NCI-H82 treated with DMSO at 0.1 percent for 48 hours (cell line): ENCODE results near the gene FAM13A.
"Not testable (repeated sequence)": the region's sequence is repeated elsewhere in the genome, so short reads cannot be mapped to it uniquely, and the experiment has no call there.

Source experiments
- DNase-seq: peaks from one replicate; lab custom pipeline; 2025; ENCODE audit not compliant: unreplicated experiment; lab: John Stamatoyannopoulos, UW

The FAM13A gene

DNA sequence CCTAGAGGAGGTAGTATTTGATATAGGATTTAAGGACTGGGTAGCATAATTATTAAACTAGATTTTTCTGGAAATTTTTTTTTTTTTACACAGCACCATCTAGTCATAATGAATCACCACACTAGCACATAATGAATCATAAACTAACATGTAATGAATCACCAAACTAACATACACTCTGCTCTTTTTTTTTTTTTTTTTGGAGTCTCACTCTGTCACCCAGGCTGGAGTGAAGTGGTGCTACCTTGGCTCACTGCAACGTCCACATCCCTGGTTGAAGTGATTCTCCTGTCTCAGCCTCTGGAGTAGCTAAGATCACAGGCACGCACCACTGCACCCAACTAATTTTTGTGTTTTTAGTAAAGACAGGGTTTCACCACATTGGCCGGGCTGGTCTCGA is 92.5 kb downstream of the FAM13A start:
- no peak for DNase-seq

DNA sequence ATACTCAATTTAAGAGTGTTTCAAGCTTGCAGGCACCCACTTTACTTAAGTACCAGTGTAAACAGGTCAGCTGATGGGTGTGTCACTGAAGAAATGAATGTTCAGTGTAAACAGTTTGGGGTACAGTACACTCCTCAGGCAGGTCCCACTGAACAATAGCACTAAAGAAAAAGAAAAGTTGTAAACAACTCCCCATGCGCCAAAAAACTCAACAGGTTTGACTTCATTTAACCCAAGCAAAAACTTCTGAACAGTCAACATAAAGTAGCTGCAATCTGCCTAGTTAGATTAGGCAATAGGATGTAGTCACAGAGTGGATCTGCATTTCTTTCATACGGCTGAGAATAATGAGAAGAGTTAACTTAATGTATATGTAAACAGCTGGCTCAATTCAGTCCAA is 93.2 kb downstream of the FAM13A start:
- DNase-seq = no peak

DNA sequence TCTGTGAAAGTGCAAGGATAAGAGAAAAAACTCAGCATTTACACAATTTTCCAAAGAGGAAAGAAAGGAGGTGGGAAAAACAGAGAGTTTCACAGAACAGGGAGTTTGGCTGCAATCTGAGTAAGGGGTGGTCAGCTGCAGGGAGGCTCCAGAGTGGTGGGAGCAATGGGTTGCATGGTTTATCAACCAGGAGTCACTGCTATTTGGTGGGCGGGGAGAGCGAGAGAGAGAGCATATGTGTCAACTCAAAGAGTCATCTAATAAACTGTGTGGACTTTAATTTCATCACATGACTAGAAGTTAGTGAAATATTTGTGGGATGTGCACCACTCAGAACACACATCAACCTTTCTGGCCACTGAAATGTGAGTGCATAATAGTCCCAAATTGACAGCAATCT is 94.6 kb downstream of the FAM13A start:
- no peak for DNase-seq

DNA sequence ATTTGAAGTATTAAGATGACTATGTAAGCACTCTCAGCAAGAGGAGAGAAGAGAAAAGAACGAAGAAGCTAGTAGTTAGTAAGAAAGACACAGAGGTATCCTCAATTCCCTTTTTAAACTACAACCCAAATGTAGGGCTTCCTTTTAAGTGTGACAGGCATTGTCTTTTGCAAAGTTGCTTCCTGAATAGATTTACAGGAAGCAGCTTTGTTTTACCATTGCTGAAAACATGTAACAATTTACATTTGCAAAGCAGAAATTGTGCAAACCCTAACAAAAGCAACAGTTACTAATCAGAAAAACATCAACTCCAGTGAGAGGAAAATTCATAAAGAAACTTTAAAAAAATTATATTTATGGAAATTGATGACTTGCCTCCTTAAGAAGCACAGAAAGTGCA is 96.4 kb downstream of the FAM13A start:
- no peak for DNase-seq

GRCh38 chr4:88958080-88958479 is 98.9 kb downstream of the FAM13A start:
- no peak for DNase-seq

GRCh38 chr4:88957570-88957969 is 99.4 kb downstream of the FAM13A start:
- no peak for DNase-seq

- DNase-seq = no peak
Measured at GRCh38 chr4:88955580-88956380, 101.2 kb downstream of the FAM13A start.

DNA sequence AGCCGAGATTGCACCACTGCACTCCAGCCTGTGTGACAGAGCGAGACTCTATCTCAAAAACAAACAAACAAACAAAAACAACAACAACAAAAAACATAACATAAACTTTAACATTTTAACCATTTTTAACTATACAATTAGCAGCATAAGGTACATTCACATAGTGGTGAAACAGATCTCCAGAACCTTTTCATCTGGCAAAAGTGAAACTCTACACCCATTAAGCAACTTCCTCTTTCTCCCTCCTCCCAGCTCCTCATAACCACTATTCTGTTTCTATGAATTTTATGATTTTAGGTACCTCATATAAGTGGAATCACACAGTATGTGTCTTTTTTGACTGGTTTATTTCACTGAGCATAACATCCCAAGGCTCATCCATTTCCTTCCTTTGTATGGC is 103.6 kb downstream of the FAM13A start:
- DNase-seq = no peak

DNA sequence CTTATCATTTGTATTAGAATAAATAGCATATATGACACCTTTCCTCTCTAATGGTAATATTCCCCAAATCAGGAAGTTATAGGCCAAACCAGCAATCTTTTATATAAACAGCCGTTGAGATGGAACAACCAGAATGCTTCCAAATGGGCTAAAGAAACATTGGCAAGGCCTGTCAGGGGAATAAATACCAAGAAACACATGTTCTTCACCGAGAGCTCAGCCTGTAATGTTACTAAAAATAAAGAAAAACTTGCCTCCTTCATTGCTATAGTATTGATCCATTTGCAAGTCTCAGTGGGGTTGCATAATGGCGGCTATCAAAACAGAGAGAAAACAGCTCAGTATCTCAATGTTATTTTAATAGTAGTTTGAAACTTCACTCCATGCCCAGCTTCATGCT is 104.9 kb downstream of the FAM13A start:
- no peak for DNase-seq

DNA sequence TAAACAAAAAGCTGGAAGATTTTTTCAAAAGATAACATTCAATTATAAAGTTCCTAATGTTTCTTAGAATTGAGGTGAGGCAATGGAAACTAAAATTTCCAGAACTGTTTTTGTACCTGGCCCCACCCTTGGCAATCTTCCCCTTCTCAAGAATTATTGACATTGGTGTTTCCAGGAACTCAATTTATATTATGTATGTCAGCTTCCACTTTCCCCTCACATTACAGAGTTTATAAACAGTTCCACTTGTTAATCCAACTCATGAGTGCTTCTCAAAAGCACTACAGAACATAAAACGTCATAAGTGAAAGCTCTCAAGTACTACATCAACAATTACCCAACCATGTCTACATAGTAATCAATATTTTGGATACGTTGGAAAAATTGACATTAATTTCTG is 107.4 kb downstream of the FAM13A start:
- no peak for DNase-seq

DNA sequence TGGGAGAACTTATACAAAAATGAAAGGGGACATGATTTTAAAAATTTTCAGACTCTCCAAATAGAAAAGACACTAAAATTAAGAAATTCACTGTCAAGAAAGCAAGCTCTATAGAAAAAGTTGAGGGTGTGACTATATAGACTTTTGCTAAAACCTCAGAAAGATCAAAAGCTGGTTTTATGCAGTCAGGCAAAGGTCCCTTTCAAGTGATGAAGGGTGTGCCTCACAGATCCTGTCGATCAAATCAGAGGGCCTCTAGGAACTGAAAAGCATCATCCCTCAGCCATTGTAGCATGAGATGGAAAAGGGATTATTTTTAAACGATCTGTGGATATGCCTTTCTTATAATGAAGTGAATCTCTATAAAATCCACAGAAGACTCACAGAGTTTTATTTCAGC is 116.5 kb downstream of the FAM13A start:
- DNase-seq = no peak

GRCh38 chr4:88939697-88940096 is 117.3 kb downstream of the FAM13A start:
- no peak for DNase-seq

DNA sequence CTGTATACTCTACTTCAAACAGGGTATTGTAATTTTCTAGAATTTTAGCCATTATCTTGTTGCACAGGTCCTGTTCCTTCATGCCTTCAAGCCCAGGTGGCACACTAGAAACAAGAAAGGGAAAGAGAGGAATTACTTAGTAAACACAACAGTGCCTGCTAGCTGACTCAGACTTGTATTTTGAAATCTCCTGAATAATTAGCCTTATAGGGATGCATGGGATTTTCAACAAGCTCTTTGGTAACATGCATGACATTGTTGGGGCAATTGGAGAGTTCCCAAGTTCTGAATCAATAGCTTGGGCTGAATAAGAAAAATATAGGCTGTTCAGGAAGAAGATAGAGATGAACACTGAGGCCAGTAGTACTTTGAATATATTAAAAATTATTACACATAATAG is 118.8 kb downstream of the FAM13A start:
- no peak for DNase-seq

DNA sequence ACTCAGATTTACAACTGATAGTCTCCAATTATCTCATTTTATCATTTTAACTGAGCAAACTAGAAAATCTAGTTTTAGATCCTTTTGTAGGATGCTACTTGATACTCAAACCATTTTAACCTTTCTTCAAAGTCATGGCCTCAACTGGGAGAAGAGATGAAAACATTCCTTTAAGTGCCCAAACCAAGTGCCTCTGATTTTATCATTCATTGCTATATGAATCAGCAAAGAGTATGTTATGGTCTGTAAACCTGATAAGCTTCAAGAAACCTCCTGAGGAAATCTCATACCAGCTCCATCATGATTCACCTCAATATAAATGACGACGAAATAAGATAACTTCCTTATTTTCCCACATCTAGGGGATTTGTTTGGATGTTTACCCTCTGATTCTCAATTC is 119.9 kb downstream of the FAM13A start:
- DNase-seq = no peak

DNA sequence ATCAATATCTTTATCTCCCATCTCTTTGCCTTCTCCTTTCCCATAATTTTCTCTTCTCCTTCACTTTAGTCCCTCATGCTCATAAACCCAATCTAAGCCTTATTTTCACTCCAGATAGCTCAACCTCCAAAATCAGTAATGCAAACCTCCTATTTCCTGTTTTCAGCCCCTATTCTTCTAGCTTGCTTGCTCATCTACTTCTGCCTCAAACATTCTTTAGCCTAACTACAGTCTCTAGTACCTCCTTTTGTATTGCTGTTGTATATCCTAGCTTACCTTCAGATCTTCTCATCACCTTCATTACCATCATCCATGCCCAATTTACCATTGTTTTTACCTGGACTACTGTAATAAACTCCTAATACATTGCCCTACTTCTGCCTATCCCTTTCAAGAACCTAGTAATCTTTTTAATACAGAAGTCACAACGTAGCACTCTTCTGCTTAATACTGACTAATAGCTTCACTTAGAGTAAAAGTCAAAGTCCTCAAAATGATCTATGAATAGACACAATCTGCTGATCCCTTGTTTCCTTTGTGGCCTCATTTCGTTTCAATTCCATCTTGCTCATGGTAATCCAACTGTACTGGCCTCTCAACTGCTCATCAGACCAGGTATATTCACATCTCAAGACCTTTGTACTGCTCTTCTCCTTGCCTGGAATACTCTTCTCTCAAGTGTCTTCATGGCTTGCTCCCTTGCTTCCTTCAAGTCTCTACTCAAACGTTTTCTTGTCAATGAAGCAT is 123.4 kb downstream of the FAM13A start:
- DNase-seq = no peak

DNA sequence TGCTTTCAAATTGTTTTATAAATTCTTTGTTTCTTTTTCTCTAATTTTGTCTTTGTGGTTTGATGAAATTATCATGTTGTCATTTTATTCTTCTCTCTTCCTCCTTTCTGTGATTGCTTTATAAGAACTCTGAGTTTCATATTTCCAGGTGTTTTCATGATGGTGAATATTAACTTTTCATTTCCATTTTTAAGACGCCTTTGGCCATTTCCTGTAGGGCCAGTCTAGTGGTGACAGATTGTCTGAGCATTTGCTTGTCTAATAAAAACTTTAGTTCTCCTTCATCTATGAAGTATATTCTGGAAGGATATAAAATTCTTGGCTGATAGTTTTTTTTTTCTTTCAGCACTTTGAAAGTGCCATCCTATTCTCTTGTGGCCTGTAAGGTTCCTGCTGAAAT is 128.1 kb downstream of the FAM13A start:
- DNase-seq = no peak

- DNase-seq = no peak
Measured at GRCh38 chr4:88927420-88927819, 129.6 kb downstream of the FAM13A start.

DNA sequence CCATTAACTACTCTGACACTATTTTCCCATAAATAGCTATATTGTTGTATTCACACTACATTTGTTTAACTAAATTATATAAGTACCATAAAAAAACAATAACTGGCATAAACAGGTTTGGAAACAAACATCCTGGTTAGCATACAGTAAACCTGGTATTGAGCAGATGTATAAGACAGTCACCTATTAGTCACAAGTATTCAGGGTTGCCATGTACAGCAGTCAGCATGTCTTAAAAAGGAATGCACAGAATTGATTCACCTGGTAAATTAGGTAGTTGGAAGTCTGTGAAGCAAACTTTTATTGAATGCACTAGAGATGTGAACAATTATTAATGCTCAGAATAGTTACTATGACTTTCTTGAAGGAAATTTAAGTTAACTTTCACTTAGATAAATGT is 137.9 kb downstream of the FAM13A start:
- DNase-seq = no peak

- not testable (repeated sequence) for DNase-seq
Measured at GRCh38 chr4:88913181-88913580, 143.8 kb downstream of the FAM13A start.

- DNase-seq = no peak
Measured at GRCh38 chr4:88911246-88912212, 145.5 kb downstream of the FAM13A start.

DNA sequence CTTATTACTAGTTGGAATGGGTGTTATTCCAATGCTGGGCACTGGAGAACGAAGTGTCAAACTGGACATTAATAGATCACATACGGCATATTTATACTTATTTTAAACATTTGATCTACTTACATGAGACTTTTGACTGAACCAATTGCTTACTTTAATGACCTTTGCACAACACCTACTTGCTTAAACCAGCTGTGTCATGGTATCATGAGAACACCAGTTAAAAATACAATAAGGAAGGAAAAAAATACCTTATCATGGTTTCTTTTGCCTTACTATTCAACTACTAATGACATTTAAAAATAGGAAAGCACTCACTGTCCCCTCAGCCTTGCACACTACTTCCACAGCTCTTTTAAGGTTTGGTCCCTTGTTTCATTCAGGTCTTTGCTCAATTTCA is 146.9 kb downstream of the FAM13A start:
- no peak for DNase-seq
